GM21447 (cell line): ENCODE measurements around the gene KPTN.

Experiments
- ATAC-seq: cut with Tn5 transposase; IDR thresholded peaks from one replicate; pipeline ENCODE4 v1.9.1; 2021; ENCODE audit not compliant: unreplicated experiment

KPTN gene

DNA sequence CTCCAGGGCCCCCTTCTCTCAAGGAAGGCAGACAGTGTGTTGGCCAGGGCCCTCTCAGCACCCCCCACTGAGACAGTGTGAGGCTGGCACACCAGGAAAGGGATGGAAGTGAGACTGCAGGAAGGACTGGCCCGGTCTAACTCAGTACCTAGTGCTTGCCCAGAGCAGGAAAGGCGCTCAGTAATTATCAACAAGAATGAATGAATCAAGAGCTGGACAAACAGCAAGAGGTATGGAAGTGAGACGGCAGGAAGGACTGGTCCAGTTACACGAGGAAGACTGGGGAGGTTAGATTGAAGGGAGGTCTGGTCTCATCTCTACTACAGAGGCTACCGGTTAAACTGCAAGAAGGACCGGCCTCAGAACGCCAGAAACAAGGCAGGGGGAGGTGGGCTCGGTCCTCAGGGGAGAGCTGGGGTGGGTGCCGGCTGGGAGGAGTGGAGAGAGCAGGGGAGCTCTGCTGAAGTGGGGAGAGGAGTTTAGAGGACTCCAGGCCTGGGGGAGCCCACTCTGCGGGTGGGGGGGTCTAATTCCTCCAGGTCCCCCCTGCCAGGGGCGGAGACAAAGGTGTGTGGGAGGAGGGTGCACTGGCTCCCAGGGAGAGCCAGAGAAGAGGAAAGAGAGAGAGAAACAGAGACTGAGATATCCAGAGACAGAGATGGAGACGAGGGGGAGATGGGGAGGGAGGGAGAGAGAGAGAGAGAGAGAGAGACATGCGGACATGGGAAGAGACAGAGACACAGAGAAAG is 13.4 kb downstream of the KPTN start:
- no peak for ATAC-seq

DNA sequence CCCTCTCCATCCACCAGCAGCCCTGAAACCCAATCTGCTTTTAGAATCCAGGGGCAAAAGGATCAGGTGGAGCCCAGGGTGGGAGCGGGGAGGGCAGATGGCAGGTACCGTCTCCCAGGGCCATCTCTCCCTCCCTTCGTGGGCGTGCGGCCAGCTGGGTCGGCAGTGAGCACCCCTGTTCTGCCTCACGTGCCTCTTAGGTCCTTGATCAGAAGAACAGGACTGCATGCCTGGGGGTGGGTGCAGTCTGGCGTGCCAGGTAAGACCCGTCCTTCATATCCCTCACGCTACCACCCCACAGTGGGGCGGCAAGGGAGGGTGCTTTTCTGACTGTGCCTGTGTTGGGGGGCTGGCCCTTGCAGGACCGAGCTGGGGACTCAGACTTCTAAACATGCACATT is 14.3 kb downstream of the KPTN start:
- ATAC-seq = no peak

DNA sequence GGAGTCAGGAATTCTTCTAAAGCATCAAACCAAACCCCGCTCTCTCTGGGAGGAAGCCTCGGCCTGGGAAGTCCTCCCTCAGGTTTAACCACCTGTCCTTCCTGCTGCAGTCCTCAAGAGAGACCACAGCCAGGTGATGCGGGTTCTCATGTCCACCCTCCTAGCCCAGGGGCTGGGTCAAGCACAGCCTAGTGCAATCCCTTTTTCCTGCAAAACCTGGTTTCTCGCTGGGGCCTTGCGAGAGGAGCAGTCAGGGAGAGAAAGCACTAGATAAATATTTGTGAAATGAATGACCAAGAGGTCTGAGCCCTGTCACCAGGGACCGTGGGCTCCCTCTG is 14.7 kb downstream of the KPTN start:
- ATAC-seq = no peak

DNA sequence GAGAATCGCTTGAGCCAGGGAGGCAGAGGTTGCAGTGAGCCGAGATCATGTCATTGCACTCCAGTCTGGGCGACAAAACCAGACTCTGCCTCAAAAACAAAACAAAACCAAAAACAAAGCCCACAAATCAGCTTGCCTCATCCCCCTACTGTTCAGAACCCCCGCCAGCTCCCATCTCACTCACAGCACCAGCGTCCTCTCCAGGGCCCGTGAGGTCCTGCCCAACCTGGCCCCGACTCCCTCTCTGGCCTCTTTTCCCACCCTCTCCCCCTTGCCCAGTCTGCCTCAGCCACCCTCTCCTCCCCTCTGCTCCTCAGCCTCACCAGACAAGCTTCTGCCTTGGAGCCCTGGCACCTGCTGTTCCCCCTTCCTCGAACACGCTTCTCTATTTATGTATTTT is 16.1 kb downstream of the KPTN start:
- ATAC-seq = no peak

DNA sequence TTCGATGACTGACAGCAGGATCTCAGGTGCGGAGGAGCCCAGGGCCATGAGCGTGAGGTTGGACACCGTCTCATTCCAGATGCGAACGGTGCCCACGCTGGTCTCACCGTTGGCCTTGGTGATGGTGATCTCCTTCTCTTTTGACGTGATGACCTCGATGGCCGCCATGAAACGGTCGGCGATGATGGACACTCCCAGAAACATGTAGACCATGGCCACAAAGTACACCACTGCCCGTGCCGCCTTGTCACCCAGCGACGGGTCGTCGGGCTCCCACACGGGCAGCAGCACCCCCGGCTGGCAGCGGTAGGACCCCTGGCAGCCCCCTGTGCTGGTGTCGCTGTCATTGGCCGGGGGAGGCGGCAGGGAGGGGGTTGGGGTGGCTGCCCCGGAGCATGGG is 18.1 kb downstream of the KPTN start:
- no peak for ATAC-seq

DNA sequence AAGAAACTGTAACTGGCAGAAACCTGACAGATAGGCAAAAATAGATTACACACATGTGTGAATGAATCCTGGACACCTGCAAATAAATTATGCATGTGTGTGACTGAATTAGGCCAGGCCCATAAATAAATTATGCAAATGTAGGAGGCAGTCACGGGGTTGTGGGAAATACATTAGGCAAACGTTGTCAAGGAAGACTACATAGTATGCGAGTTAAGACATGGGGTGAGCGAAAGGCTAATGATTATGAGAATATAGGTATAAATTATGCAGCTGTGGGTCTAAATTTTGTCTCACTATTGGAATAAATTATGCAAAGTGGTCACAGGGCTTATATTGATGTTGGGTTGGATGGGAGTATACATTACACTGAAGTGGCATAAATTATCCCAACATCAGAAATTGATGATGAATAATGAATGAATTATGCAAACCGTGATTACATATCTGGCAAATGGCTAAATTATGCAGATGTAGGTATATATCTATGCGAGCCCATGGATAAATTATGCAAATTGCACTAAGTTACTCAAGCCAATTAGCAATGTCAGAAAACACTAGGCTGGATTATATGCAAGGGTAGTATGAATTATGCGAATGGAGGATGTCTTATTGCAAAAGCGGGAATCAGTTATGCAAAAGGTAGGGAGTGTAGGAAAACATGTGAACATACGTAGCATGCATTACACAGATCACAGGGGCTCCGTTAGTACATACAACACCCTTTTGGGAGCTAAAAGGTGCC is 19.2 kb downstream of the KPTN start:
- no peak for ATAC-seq

DNA sequence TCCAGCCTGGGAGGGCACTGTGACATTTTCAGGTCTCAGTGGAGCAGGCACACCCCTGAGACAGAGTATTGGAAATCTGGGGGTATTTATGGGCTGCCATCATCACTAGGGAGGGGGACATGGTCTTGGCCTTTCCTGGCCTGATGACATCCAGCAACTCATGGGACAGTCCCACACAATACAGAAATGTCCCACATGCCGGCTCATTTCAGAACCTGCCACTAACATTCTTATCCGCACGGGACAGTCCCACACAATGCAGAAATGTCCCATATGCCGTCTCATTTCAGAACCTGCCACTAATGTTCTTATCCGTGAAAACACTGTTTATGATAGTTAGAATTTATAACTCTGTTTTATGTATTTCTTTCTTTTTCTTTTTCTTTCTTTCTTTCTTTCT is 22.1 kb downstream of the KPTN start:
- ATAC-seq = no peak

DNA sequence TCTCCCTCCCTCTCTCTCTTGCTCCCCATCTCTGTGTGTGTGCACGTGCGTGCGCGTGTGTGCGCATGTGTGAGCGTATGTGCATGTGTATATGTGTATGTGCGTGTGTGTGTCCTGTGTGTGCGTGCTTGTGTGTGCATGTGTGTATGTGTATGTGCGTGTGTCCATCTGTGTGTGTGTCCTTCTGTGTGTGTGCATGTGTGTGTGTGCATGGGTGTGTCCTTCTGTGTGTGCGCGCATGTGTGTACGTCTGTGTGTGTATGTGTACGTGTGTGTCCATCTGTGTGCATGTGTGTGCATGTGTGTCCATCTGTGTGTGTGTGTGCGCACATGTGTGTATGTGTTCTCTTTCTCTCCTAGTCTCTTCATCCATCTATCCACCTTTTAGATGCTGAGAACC is 24.5 kb downstream of the KPTN start:
- no peak for ATAC-seq

DNA sequence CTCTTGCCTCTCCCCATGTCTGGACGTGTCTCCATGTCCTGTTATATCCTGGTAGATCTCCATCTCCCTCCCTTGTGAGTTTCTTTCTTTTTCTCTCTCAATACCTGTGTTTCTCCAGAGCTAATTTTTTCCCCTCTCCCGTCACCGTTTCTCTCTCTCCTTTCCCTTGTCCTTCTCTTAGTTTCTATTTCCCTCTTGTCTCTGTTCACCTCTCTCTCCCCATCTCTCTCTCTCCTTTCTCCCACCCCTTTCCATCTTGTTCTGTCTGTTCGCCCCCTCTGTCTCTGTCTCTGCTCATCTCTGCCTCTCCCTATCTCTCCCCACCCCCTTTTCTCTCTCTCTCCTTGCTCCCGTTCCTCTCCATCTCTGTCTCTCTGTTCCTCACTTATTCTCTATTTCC is 25.3 kb downstream of the KPTN start:
- no peak for ATAC-seq

DNA sequence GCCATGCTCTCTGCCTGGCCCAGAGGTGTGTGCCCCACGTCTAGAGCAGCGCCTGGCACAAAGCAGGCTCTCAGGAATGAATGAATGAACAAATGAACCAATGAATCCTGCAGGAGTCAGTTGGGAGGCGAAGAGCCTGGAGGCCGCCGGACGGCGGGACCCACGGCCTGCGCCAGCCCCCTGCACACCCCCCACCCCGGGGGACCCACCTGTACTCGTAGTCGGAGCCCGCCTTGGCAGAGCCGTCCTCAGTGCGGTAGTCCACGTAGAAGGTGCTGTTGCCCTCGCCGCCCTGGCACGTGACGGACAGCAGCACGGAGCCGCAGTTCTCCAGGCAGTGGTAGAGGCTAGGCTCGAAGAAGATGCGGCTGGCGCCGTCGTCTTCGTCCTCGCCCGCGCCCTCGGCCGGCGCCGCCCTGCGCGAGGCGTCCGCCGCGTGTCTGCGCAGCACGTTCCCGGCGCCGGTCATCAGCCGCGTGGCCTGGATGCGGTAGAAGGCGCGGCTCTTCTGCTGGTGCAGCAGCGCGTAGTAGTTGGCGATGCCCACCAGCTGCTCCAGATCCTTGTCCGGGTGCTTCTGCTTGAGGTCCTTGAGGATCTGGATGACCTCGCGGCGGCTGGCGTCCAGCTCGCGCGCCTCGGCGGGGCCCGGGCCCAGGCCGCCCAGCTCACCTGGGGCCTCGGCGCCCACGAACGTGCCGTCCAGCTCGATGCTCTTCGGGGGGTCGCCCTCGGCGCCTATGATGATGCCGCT is 27.1 kb downstream of the KPTN start:
- no peak for ATAC-seq

DNA sequence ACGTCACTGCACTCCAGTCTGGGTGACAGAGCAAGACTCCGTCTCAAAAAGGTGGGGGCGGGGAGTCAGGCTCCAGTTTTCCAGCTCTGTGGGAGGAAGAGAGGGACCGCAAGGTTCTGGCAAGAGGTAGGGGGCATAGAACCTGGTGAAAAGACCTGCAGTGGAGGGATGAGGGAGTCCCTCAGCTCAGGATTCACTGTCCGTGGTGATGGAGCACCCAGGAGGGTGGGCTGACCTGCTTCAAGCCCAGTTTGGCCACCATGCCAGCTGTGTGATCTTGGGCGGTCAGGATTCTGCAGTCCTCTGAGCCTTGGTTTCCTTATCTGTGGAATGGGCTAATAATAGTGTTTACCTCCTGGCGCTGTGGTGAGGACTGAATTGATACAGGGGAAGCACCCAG is 33.5 kb downstream of the KPTN start:
- no peak for ATAC-seq

DNA sequence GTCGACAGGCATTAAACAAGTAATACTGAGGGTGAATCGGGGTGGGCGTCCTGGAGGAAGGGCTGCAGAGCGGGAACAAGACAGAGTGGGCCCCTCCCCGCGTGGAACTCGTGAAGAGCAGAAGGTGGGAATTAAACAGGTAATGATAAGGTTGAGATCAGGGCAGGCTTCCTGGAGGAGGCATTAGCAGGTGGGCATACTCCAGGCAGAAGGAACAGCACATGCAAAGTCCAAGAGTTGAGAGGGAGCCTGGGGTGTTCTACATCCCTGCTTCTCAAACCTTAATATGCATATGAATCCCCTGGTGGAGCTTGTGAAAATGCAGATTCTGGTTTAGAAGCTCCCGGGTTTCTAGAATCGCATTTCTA is 35.7 kb downstream of the KPTN start:
- ATAC-seq = no peak

DNA sequence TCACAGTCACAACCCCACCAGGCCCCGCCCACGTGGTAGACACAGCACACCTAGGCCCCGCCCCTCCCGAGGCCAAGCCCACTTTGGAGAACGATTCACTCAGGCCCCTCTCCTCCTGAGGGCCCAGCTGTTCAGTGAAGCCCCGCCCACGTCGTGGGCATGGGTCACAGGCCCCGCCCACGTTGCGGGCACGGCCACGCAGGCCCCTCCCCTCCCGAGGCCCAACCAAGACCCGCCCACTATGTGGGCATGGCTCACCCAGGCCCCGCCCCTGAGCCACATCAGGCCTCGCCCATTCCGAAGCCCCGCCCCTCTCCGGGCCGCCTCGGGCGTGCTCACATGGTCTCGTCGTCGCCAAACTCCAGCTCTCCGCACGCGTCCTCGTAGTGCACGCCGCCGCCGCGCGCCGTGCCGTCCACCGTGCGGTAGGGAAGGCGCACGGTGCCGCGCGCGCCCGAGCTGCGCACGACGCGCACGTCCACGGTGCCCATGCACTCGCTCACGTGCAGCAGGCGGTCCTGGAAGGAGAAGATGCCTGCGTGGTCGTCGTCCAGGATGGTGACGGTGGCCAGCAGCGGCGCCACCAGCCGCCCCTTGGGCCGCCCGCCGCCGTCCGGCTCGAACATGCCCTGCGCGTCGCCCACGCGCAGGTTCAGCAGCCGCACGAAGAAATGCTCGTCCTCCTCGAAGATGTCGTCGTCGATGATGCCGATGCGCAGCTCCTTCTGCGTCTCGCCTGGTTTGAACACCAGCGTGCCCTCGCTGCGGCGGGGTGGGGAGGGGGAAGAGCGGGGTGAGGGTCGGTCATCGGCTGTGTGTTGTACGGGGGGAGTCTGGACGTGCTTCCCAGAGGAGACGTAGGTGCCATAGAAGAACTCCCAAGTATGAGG is 36.3 kb downstream of the KPTN start:
- ATAC-seq = no peak

DNA sequence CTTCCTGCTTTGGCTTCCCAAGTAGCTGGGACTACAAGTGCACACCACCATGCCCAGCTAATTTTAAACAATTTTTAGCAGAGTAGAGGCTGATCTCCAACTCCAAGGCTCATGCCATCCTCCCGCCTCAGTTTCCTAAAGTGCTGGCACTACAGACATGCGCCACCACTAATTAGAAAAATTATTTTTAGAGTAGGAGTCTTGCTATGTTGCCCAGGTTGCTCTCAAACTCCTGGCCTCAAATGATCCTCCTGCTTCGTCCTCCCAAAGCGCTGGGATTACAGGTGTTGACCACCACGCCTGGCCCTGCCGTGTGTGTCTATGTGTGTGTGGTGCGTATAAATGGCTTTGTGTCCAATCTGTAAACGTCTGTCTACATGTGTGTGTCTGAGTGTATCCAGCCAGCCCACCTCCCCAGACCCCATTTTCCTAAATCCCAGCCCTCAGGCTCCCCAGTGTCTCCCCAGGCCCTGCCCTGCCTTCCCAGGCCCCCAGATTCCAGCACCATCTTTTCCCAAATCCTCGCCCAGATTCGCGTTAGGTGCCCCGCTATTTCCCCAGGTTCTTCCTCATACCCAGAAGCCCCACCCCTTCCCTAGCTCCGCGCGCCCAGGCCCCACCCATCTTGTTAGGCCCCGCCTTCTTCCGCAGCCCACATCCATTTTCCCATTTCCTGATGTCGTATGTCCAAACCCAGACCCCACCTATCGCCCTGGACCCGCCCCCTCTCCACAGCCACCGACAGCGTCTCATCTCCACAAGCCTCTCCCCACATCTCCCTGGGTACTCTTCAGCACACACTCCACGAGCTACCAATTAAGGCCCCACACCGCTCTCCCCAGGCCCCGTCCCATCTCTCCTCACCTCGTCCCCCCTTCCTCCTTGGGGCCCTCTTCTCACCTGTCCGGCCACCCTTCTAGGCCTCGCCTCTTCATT is 37.2 kb downstream of the KPTN start:
- no peak for ATAC-seq

DNA sequence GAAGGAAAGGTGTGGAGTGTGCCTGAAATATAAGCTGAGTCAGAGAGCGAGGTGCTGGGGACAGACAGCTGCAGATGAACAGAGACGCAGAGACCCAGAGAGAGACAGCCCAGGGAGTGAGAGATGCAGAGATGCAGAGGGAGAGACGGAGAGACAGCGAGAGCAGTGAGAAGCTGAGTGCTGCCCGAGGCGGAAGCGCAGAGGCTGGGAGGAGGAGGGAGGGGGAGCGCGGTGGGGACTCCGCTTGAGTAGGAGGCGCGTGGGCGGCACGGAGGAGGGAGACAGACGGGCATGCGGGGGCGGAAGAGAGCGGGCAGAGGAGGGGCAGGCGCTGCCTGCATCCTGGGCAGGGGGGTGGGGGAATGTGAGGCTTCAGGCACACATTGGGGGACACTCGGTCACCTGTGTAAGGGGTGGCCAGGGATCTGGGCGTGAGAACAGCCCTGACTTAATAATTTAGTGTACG is 38.0 kb downstream of the KPTN start:
- no peak for ATAC-seq

DNA sequence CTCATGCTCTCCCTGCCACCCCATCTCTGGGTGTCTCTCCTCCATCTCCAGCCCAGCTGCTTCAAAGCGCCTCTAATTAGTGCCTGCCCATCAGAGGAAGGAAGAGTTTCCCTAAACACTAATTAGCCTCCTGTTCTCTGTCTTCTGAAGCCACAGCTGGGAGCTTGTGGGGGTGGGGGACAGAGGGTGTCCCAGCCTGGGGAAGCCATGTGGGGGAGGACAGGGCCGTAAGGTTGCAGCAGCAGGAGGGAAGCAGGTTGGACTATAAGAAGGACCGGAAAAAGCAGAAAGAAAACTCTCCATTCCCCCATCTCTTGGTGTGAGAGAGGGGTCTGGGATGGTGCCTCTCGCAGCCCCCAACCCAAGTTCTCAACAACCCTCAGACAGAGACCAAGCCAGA is 38.5 kb downstream of the KPTN start:
- ATAC-seq = no peak

DNA sequence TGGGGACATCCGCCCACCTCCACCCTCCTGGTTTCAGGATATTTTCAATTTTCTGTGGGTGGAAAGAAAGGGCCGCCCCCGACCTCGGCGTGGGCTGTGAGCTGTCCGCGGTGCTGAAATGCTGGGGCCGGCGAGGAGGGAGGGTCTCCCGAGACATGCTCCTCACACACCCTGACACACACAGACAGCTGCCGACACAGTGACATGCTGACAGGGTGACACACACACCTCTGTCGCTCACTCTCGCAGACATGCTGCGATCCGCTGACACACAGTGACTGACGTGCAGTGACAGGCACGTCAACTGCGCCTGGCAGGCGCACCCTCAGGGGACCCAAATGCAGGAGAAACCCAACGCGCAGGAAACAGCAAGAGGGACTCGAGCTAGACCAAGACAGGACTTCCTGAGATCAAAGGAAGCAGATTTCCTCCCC is 39.6 kb downstream of the KPTN start:
- no peak for ATAC-seq

DNA sequence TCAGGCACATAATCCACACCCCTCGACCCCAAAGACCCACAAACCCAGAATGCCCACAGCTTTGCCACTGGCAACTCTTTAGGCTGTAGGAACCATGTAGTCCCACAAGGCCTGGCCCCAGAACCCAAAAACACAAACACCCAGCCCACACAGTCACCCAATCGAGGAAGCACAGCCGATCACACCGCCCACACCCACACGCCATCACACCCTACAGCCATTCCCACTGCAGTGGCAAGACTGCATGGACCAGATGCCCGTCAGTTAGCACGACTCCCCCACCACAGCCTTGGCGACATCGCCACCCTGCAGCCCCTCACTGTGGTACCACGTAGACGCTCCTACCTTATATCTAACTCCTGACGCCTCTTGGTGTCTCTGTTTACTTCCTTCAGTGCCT is 40.7 kb downstream of the KPTN start:
- ATAC-seq = no peak

DNA sequence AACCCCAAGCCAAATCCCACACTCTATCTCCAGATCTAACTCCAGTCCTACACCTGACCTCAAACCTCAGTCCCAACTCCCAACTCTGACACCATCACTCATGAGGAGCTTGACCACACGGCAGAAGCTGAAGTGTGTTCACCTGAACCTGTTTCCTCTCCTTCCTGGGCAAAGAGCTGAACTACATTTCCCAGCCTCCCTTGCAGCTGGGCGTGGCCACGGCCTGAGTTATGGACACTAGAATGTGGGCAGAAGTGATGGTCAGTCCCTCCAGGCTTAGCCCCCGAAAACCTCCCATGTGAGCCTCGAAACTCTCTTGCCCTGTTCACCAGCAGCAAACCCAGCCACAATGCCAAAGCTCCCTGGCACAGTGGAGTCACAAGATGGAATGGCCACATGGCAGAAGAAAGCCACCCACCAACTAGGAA is 45.2 kb downstream of the KPTN start:
- ATAC-seq = no peak

DNA sequence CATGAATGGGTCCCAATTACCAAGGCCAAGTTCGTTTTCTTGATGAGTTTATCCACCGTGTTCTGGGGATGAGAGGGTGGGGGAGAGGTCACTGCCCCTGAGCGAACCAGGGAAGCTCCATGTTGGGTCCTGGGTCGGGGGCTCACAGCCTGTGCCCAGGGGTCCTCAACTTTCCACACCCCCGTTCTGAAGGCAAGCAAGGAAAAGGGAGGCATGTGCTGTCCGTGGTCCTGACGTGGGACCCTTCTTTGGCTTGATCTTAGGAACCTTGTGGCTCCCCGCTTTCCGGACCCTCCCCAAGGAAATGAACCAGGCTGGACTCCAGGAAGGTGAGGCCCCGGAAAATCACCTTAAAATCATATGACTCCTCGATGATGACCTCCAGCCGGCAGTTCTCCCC is 46.5 kb downstream of the KPTN start:
- ATAC-seq = no peak
